ENCODE results near the gene CLTCL1.

GRCh38 chr22:19260194-19260593 lies 31.3 kb downstream of the CLTCL1 start:
- TF ChIP-seq ZNF274 (IDR thresholded peaks at IDR 0.05; ENCODE audit: low read depth, low read length) (no peak), YY1 (IDR thresholded peaks at IDR 0.05; ENCODE audit: insufficient read depth, insufficient read length) (no peak)
